Cerebellar cortex (tissue), 1 donor: Measurements from ENCODE around the gene PRKAR1B.

ENCODE experiments used
- DNase-seq: peaks from one replicate; pipeline ENCODE4 v3.0.0-alpha.2; 2015; ENCODE audit warnings: low spot score

Gene PRKAR1B

GRCh38 chr7:739983-740942 lies 13.2 kb upstream of the PRKAR1B start:
- DNase-seq: no peak

GRCh38 chr7:739455-739982 lies 12.4 kb upstream of the PRKAR1B start:
- no peak for DNase-seq

- peak; percentile 86 for DNase-seq
These were observed 11.8 kb upstream of the PRKAR1B start for GRCh38 chr7:738723-739454.

GRCh38 chr7:738241-738640 lies 11.2 kb upstream of the PRKAR1B start:
- no peak for DNase-seq

GRCh38 chr7:734808-735207 lies 7.7 kb upstream of the PRKAR1B start:
- DNase-seq: no peak

- no peak for DNase-seq
These were observed 7.1 kb upstream of the PRKAR1B start for GRCh38 chr7:734214-734613.

GRCh38 chr7:732556-732955 lies 5.5 kb upstream of the PRKAR1B start:
- DNase-seq: no peak

- peak; percentile 75 for DNase-seq
These were observed 5.0 kb upstream of the PRKAR1B start for GRCh38 chr7:732094-732541.

- no peak for DNase-seq
These were observed 4.5 kb upstream of the PRKAR1B start for GRCh38 chr7:731440-732085.

- DNase-seq: no peak
These were observed 3.7 kb upstream of the PRKAR1B start for GRCh38 chr7:730501-731439.

- no peak for DNase-seq
These were observed 2.3 kb upstream of the PRKAR1B start for GRCh38 chr7:729140-730000.

- no peak for DNase-seq
These were observed 1.5 kb upstream of the PRKAR1B start for GRCh38 chr7:728602-729001.

GRCh38 chr7:727806-728460 lies 852 bp upstream of the PRKAR1B start:
- no peak for DNase-seq

GRCh38 chr7:726854-727103 lies 302 bp downstream of the PRKAR1B start:
- no peak for DNase-seq

- DNase-seq: peak; percentile 82
These were observed 812 bp downstream of the PRKAR1B start, which contains the start of gene DNAAF5 for GRCh38 chr7:726084-726853. DNAAF5 (plus strand) TSS chr7:726699; CDS start chr7:726721, 22 bp downstream.

GRCh38 chr7:725223-726005 lies 1.7 kb downstream of the PRKAR1B start:
- no peak for DNase-seq

GRCh38 chr7:724298-724697 lies 2.8 kb downstream of the PRKAR1B start:
- DNase-seq: no peak

- DNase-seq: no peak
These were observed 3.5 kb downstream of the PRKAR1B start for GRCh38 chr7:723541-723940.
